Measurements from ENCODE around the gene CKAP2L.

Gene CKAP2L

DNA sequence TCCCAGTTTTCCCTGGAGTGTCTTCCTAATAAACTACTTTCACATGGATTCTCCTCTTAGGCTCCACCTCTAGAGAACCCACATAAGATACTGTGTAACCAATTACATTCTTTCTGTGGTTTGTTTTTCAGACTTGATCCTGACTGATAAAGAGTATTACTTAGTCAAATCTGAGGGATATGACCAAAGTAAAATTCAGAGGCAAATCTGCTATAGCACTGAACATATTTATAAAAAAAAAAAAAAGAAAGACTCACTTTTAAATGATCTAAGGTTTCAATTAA is 13.9 kb downstream of the CKAP2L start:
- DNase-seq (ENCODE audit: low read depth), result no peak
- no peak overlapping the region for H3K4me3 ChIP-seq (ENCODE audit: low read length)
- no peak for TF ChIP-seq CTCF (conservative IDR thresholded peaks at IDR 0.05; ENCODE audit: low read depth, low read length)

DNA sequence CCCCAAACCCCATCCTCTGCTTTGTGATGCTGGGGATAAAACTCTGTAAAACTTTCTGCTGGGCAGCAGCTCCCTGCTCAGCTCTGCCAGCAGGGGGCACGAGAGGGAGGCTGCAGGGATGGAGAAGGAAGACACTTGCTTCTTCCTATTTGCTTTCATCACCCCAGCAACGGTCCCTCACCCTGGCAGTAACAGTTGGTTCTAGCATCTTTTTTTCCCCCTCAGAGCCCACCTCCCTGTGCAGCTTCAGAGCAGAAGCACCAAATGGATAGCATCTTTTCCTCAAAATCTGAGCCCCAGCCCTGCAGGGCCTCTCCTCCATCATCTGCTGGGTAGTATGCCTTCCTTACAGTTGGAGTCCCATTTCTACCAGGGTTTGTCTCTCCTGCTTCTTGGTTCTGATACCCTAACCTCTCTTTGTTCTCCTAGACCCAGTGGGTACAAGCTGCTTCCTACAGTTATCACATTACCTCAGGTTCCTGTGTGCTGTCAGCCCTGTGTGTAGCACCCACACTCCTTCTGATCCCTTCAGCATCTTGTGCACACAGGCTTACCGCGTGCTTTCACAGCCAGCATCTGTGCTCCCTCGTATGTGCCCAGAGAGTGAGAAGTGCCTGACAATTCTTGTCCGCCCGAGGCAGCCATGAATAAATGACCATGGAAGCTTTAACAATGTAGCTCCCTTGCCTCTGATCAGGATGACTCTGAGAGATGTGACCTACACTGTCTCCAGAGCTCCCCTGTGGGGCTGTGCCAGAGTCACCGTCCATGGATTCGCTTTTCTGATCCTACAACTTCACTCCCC is 14.5 kb downstream of the CKAP2L start:
- no peak for DNase-seq (ENCODE audit: low read depth)
- H3K4me3 ChIP-seq (ENCODE audit: low read length), result no peak overlapping the region
- peak; percentile 99 for TF ChIP-seq CTCF (conservative IDR thresholded peaks at IDR 0.05; ENCODE audit: low read depth, low read length)

DNA sequence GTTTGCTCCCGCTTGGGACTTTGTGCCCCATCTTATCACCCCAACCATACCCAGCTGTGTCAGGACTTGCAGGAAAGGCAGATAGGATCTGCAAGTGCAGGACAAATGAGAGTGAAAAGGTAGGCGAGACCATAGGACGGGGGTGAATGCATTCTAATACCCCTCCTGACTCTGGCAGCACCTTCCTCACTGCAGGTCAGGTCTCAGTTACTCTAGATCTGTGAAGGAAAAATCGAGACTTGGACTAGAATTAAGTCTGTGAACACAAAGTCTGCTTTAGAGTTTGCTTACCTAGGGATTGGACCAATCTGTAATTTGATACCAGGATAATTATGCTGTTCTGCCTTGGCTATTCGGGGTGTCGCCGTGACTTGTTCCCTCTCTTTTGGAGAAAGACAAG is 23.9 kb downstream of the CKAP2L start:
- no peak overlapping the region for H3K4me3 ChIP-seq (ENCODE audit: low read length)
- no peak for DNase-seq (ENCODE audit: low read depth)
- no peak for TF ChIP-seq CTCF (conservative IDR thresholded peaks at IDR 0.05; ENCODE audit: low read depth, low read length)

DNA sequence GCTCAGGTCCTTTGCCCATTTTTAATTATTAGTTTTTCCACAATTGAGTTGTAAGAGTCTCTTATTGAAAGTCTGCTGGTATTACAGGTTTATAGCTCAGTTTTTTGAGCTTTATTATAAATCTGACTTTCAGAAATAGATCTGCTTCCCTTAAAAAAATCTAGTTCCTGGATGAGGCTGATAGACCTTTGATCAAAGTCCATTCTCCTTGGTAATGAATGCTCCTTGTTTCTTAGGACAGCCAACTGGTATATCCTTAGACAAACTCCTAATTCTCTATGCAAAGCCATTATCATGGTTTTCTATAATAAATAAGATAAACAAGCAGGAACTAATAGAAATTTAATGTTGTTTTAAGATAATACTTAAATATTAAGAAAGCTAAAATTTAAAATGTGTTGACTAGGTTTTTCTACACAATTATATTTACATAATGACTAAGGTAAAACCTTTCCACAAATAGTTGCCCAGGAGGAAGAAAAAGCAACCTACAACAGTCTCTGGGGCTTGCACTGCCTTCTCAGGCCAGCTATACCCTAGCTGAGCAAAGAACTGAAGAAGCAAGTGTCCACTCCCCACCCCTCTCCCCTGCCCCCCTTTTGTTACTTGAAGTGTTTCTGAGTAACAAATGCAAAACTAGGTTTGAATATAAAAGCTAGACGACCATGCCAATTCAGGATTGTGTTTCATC is 26.7 kb downstream of the CKAP2L start:
- no peak overlapping the region for H3K4me3 ChIP-seq (ENCODE audit: low read length)
- no peak for DNase-seq (ENCODE audit: low read depth)
- no peak for TF ChIP-seq CTCF (conservative IDR thresholded peaks at IDR 0.05; ENCODE audit: low read depth, low read length)

DNA sequence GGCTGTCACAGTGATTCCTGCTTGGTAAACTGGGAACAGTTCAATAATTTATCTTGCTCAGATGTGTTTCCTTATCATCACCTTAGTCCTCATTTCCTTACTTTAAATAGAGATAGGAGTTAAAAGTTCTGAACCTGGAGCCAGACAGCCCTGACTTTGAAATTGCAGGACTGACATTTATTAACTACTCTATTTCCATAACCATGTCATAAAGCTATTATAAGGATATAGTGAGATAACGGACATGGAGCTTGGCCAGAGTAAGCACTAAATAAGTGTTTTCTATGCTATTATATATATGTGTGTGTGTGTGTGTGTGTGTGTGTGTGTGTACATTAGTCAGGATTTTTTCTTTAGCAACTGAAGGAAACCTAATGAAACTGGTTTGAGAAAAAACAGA is 30.5 kb downstream of the CKAP2L start:
- no peak for TF ChIP-seq CTCF (conservative IDR thresholded peaks at IDR 0.05; ENCODE audit: low read depth, low read length)
- no peak for DNase-seq (ENCODE audit: low read depth)

DNA sequence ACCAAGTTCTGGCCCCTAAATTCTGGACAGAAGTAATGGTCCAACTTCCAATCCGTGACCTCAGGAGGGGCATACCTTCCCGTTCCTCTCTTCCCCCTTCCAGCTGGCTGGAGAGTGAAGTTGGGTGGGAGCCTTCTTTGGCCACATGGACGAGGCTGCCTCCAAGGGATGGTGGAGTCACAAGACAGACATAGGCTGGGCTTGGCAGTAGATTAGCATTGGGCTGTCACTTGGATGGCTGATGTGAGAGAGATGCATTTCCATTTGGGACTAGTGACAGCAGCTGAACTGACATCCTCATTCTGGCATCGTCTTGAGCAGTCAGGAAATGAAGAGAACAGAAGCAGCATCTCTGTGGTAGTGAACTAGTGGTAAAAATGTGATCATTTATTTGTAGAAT is 31.0 kb downstream of the CKAP2L start:
- no peak overlapping the region for H3K4me3 ChIP-seq (ENCODE audit: low read length)
- no peak for DNase-seq (ENCODE audit: low read depth)
- TF ChIP-seq CTCF (conservative IDR thresholded peaks at IDR 0.05; ENCODE audit: low read depth, low read length), result no peak

More for the DNA sequence above, 30.5 kb downstream of the CKAP2L start:
- H3K4me3 ChIP-seq (ENCODE audit: low read length), result no peak overlapping the region

GRCh38 chr2:112731479-112731878 is 32.9 kb downstream of the CKAP2L start:
- no peak for TF ChIP-seq CTCF (conservative IDR thresholded peaks at IDR 0.05; ENCODE audit: low read depth, low read length)
- no peak overlapping the region for H3K4me3 ChIP-seq (ENCODE audit: low read length)
- DNase-seq (ENCODE audit: low read depth), result no peak

Measured in retinal pigment epithelial cell (primary cell).